Neural cell (in vitro differentiated cells): ENCODE results near the gene WWC1.

Experiments
- EP300 ChIP-seq: fragments of 450-650 bp; conservative IDR thresholded peaks from 2 replicates; pipeline ENCODE4 v1.6.1; 2014; ENCODE audit warnings: antibody characterized with exemption, mild to moderate bottlenecking, moderate library complexity; ENCODE audit not compliant: poor library complexity, severe bottlenecking
- EZH2 ChIP-seq: fragments of 200-600, 300-800 bp; shearing (Covaris generic), sonication (generic); IDR thresholded peaks from 2 replicates; pipeline ENCODE4 v1.6.1; 2014; ENCODE audit warnings: antibody characterized with exemption, low read length, borderline replicate concordance, mild to moderate bottlenecking; ENCODE audit not compliant: insufficient read depth, poor library complexity, severe bottlenecking
- POLR2AphosphoS5 ChIP-seq: IDR thresholded peaks from 2 replicates; pipeline ENCODE4 v1.6.1; 2012
- REST ChIP-seq: IDR thresholded peaks from 2 replicates; pipeline ENCODE4 v1.6.1; 2012; ENCODE audit warnings: borderline replicate concordance
- SMC3 ChIP-seq: fragments of 450-650 bp; conservative IDR thresholded peaks from 2 replicates; pipeline ENCODE4 v1.6.1; 2014; ENCODE audit warnings: antibody characterized with exemption, mild to moderate bottlenecking, moderate library complexity; ENCODE audit not compliant: poor library complexity
- TAF1 ChIP-seq: IDR thresholded peaks from 2 replicates; pipeline ENCODE4 v1.6.1; 2012; ENCODE audit warnings: low read depth
- TF ChIP-seq, protein P1 (sequence below): fragments of 450-650 bp; IDR thresholded peaks from 2 replicates; pipeline ENCODE4 v1.5.1; 2014; ENCODE audit warnings: antibody characterized with exemption, mild to moderate bottlenecking, moderate library complexity; ENCODE audit not compliant: poor library complexity, severe bottlenecking

DNA sequence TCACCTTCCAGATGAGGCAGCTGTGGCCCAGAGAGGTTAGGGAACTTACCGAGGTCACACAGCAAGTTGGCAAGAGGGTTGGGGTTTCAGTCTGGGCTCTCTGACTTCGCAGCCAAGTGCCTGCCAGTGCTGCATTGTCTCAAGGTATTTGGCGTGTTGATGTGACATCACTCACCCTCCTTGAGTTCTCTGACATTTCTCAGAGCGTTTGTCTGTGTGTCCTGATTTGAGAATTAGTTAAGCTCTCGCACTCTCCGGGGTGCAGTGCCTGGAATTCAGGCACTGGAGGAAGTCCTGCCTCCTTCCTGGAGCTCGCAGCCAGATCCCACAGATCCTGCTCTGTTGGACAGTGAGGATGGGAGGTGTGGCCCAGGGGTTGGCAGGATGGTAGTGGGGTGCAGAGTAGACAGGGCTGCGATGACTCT, 25.7 kb downstream of the WWC1 start:
- TF ChIP-seq, protein P1, sequence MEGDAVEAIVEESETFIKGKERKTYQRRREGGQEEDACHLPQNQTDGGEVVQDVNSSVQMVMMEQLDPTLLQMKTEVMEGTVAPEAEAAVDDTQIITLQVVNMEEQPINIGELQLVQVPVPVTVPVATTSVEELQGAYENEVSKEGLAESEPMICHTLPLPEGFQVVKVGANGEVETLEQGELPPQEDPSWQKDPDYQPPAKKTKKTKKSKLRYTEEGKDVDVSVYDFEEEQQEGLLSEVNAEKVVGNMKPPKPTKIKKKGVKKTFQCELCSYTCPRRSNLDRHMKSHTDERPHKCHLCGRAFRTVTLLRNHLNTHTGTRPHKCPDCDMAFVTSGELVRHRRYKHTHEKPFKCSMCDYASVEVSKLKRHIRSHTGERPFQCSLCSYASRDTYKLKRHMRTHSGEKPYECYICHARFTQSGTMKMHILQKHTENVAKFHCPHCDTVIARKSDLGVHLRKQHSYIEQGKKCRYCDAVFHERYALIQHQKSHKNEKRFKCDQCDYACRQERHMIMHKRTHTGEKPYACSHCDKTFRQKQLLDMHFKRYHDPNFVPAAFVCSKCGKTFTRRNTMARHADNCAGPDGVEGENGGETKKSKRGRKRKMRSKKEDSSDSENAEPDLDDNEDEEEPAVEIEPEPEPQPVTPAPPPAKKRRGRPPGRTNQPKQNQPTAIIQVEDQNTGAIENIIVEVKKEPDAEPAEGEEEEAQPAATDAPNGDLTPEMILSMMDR, result no peak
- TF ChIP-seq SMC3, result no peak
- TF ChIP-seq POLR2AphosphoS5, result no peak
- TF ChIP-seq EP300, result no peak
- TF ChIP-seq REST, result no peak
- TF ChIP-seq TAF1, result no peak
- TF ChIP-seq EZH2, result no peak
